DND-41 (cell line): ENCODE results near the gene BCL11A.

ENCODE experiments used
- CTCF ChIP-seq: IDR thresholded peaks from 2 replicates; pipeline ENCODE4 v1.5.1; 2012; ENCODE audit warnings: borderline replicate concordance, low read length, moderate library complexity, mild to moderate bottlenecking; ENCODE audit not compliant: poor library complexity, severe bottlenecking; ENCODE audit errors: extremely low read depth
- EZH2 ChIP-seq: IDR thresholded peaks from 3 replicates; pipeline ENCODE4 v1.6.1; 2012; ENCODE audit warnings: borderline replicate concordance, low read depth, mild to moderate bottlenecking, moderate library complexity, low read length, inconsistent platforms; ENCODE audit not compliant: severe bottlenecking

DNA sequence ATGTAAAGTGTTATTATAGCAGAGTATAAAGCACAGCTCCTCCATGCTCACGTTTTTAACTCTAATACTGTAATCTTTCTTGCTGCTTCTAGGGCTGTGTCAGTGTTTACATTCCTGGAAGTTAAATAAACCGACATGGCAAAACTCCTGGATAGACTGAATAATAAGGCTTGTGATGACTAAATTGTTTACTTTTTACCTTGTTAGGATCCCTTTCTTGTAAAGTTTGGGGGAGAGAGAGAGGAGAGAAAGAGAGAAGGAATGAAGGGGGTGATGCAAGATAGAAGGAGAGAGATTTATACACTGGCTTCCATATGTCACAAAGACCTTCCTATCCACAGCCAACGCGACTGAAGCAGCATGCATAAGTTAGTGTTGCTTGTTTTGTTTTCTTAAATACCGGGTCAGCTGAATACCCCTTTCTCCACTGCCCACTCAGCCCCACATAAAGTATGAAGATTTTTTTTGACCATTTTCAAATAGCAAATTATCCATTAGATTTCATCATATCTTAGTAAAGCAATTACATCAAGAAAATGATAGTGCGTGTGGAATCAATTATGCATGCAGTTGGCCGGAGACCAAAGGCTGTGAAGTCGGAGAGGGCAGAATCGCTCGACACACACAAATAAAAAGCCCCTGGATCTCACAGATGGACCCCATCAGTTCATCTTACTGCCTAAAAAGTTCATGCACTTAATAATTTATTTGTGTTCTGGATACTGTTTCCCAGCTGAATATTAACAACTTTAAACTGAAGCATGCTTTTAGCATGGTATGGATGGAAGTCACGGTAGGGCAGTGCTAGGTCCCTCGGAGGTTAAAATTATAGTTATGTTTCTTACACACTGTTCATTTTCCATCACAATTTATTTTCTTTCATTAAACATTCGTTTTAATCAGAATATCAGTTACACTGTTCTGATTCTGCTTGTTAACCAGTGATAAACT, 20.1 kb downstream of the BCL11A start:
- TF ChIP-seq CTCF (no peak), EZH2 (no peak)
